GM15510 (cell line): Measurements from ENCODE around the gene PATE4.

Source experiments
- POLR2A ChIP-seq: IDR thresholded peaks from 3 replicates; pipeline ENCODE4 v1.6.1; 2011; ENCODE audit warnings: borderline replicate concordance; ENCODE audit not compliant: insufficient read length; ENCODE audit errors: extremely low read depth

Gene PATE4, protein sequence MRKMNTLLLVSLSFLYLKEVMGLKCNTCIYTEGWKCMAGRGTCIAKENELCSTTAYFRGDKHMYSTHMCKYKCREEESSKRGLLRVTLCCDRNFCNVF

DNA sequence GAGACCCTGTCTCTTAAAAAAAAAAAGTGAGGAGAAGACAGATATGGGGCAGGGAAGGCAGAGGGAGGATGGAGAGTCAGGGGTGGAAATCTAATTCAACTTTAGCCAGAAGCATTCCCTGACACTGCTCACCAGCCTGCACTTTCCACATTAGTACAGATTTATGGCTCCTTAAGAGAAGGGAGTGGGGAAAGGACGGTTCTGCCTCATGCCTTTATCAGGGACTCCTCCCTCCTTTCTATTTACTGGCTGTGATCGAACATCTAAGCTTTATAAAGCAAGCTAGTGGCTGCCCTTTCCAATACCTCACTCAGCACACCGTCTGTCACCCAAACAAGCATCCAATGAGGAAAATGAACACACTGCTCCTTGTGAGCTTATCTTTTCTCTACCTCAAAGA lies at the start of gene PATE4:
Gene PATE4 (plus strand): TSS at position 301 of the 400 bp plus-strand sequence. CDS start 44 bp downstream, at position 345.
- TF ChIP-seq POLR2A = no peak

- no peak for TF ChIP-seq POLR2A
Measured at GRCh38 chr11:125784678-125785077, 48.4 kb upstream of the PATE4 start.

DNA sequence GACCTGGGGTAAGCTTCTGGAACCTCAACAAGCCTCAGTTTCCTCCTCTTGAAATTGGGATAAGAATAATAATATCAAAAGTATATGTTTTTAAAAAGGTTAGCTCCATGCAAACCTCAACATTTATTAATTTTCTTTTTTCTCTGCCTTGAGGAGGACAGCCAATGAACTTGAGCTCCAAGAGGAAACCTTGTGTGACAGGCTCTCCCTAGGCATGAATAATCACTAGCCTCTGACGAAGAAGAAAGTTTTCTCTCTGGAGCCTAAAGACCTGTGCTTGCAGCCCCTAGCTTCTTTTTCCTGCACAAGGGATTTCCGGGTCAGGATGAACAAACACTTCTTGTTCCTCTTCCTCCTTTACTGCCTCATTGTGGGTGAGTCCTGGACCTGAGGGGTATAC lies 45.3 kb upstream of the PATE4 start, which contains the start of gene PATE3:
Gene PATE3 (plus strand): TSS at position 301 of the 400 bp plus-strand sequence. CDS start 25 bp downstream, at position 326.
- TF ChIP-seq POLR2A = no peak

DNA sequence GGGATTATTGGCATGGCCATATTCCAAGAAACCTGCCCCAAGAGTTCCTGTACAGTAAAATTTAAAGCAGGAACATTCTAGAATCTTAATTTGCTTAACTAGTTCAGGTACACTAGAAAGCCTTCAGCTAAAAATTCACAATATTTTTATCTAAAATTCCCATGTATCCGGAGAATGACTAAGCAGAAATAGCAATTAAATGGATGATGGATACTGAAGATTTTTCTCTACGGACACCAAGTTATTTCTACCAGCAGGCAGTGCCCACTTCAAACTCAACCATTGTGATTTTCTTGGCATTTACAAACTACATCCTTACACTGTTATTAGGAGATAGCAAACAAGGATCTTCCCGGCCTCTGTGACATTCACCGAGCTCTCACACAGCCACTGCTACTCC lies 42.3 kb upstream of the PATE4 start:
- no peak for TF ChIP-seq POLR2A

- TF ChIP-seq POLR2A = no peak
Measured at GRCh38 chr11:125797641-125798040, 35.5 kb upstream of the PATE4 start.

- no peak for TF ChIP-seq POLR2A
Measured at GRCh38 chr11:125799808-125800207, 33.3 kb upstream of the PATE4 start.

GRCh38 chr11:125802387-125802786 lies 30.7 kb upstream of the PATE4 start:
- TF ChIP-seq POLR2A = no peak

- no peak for TF ChIP-seq POLR2A
Measured at GRCh38 chr11:125807909-125808308, 25.2 kb upstream of the PATE4 start.

DNA sequence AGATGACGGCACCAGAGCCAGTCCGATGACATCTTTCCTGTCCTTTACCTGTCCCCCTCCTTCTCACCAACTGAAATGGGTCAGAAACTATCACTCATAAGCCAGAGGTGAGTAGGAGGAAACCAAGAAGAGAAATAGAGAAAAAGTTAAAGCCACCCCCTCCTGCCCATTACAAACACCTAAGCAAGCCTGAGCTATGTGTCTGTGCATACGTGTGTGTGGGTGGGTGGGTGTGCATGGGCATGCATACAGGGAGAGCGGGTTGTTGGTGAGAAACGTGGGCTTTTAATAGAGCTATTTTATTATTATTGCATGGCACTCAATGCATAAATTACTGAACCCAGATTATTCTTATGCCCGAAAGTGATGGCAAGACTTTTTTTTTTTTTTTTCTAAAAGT lies 2.6 kb downstream of the PATE4 start:
- TF ChIP-seq POLR2A = no peak

DNA sequence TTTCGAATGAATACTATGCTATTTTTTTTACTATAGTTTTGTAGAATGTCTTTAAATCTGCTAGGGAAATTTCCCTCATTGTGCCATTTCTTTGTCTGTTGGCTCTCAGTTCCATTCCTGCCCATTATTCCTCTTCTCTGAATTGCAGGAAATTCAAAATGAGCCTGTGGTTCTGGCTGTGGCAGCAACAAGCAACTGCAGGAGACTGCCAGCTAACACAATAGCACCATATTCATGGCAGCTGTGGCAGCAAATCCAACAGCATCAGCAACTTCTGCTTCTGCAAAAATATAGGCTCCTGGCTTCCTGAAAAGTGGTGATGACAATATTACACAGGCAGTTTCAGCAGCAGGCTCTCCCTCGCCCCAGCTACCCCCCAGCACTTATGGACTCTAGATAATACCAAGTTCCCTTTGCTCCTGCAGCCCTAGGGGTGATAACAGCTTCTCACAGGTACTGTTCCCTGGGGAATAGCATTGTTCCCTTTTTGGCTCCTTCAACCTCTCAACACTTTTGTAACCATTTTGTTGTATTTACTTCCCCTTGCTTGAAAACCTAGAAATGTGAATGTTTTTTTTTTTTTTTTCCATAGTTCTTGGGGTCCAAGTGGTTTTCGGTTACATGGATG lies 9.3 kb downstream of the PATE4 start:
- no peak for TF ChIP-seq POLR2A

GRCh38 chr11:125846188-125846587 lies 13.1 kb downstream of the PATE4 start:
- no peak for TF ChIP-seq POLR2A

DNA sequence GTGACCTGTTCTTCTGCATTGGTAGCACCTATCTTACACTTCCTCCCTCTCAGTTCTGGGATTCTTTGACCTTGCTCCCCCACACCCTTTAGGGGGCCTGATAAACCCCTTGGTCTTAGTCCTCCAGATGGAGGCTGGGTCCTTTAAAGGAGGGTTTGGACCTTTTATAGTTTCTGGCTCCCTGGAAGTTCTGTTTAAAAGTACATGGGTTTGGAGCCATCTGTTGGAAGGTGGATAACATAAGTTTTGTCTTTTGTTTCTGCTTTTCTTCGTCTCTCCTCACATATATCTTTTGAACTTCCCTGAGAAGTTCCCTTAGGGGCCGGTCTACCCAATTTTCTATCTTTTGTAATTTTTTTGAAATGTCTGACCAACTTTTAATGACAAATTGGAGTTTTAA lies 36.4 kb downstream of the PATE4 start:
- TF ChIP-seq POLR2A = no peak

DNA sequence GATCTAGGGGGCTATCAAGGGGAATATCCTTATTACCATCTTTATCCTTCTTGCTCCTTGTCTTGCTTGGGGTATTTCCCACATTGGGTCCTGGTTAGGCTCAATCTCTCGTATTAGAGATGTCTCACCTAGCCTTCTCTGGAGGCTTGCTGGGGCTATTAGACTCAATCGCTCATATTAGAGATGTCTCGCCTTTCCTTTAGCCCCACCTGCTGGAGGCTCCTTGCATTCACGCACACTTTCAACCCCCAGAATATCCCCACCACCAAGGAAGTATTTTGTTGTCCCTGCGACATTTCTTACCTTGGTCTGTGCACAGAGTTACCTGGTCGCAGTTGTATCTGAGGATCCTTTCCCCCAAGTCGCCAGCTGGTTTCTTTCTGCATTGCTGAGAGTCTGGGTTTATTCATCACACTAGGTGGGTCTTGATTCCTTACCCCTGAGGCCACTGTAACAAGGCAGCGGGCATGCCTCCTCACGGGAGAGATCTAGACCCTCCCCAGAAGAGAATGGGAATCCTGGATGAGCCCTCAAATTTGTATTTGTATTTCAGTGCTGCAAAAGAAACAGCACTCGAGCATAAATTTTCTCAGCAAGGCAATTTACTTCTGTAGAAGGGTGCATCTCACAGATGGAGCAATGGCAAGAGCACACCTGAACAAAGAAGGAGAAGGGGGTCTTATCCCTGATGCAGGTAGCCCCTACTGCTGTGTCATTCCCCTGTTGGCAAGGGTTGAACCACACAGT lies 38.4 kb downstream of the PATE4 start:
- TF ChIP-seq POLR2A = no peak

- TF ChIP-seq POLR2A = no peak
Measured at GRCh38 chr11:125872138-125872491, 39.0 kb downstream of the PATE4 start.

GRCh38 chr11:125873881-125874555 lies 40.9 kb downstream of the PATE4 start:
- TF ChIP-seq POLR2A = no peak
